CD4-positive, alpha-beta T cell treated with Interleukin-6 for 4 hours (primary cell): ENCODE measurements around the gene NDUFB8.
"Not testable (repeated sequence)": the region's sequence is repeated elsewhere in the genome, so short reads cannot be mapped to it uniquely, and the experiment has no call there.

Experiments used
- DNase-seq: peaks from one replicate; pipeline ENCODE4 v3.0.0-alpha.2; 2020; ENCODE audit warnings: mixed read lengths

NDUFB8 gene

GRCh38 chr10:100529475-100530298, at the start of gene NDUFB8:
NDUFB8 (minus strand) TSS chr10:100529871; CDS start chr10:100529851, 20 bp downstream.
- peak; percentile 90 for DNase-seq

GRCh38 chr10:100576282-100576635, 46.6 kb upstream of the NDUFB8 start:
- no peak for DNase-seq

- no peak for DNase-seq
Measured at GRCh38 chr10:100575585-100576281, 46.1 kb upstream of the NDUFB8 start.

- not testable (repeated sequence) for DNase-seq
Measured at GRCh38 chr10:100575146-100575545, 45.5 kb upstream of the NDUFB8 start.

- DNase-seq: no peak
Measured at GRCh38 chr10:100571084-100571856, 41.6 kb upstream of the NDUFB8 start.

- DNase-seq: no peak
Measured at GRCh38 chr10:100570506-100570905, 40.8 kb upstream of the NDUFB8 start.

GRCh38 chr10:100569687-100570481, 40.2 kb upstream of the NDUFB8 start:
- no peak for DNase-seq

GRCh38 chr10:100568912-100569311, 39.2 kb upstream of the NDUFB8 start:
- no peak for DNase-seq

- no peak for DNase-seq
Measured at GRCh38 chr10:100567826-100568225, 38.2 kb upstream of the NDUFB8 start.

- DNase-seq: no peak
Measured at GRCh38 chr10:100567249-100567648, 37.6 kb upstream of the NDUFB8 start.

GRCh38 chr10:100566561-100566960, 36.9 kb upstream of the NDUFB8 start:
- no peak for DNase-seq

- no peak for DNase-seq
Measured at GRCh38 chr10:100565206-100565985, 35.7 kb upstream of the NDUFB8 start.

- DNase-seq: peak; percentile 81
Measured at GRCh38 chr10:100562008-100562672, 32.5 kb upstream of the NDUFB8 start.

- no peak for DNase-seq
Measured at GRCh38 chr10:100561005-100561404, 31.3 kb upstream of the NDUFB8 start.

- DNase-seq: no peak
Measured at GRCh38 chr10:100560248-100560647, 30.6 kb upstream of the NDUFB8 start.

- no peak for DNase-seq
Measured at GRCh38 chr10:100554902-100555301, 25.2 kb upstream of the NDUFB8 start.

- DNase-seq: no peak
Measured at GRCh38 chr10:100553929-100554328, 24.3 kb upstream of the NDUFB8 start.

GRCh38 chr10:100551738-100552137, 22.1 kb upstream of the NDUFB8 start:
- DNase-seq: no peak

- DNase-seq: no peak
Measured at GRCh38 chr10:100551196-100551595, 21.5 kb upstream of the NDUFB8 start.

- no peak for DNase-seq
Measured at GRCh38 chr10:100544950-100545349, 15.3 kb upstream of the NDUFB8 start.

- no peak for DNase-seq
Measured at GRCh38 chr10:100537475-100537874, 7.8 kb upstream of the NDUFB8 start.
